ENCODE results near the gene FBXL17. TPM values are rescaled to one million over a fixed set of nuclear protein-coding genes. Genes with fewer than 3 reads are reported as not detected.
A peak's percentile ranks its signal among the peaks of the same experiment; 100 is the strongest.

FBXL17 gene
- polyA plus RNA-seq, 2 of the 4 experiments (the other 2 are of a cell fraction) = 8.7 to 9.1 TPM

DNA sequence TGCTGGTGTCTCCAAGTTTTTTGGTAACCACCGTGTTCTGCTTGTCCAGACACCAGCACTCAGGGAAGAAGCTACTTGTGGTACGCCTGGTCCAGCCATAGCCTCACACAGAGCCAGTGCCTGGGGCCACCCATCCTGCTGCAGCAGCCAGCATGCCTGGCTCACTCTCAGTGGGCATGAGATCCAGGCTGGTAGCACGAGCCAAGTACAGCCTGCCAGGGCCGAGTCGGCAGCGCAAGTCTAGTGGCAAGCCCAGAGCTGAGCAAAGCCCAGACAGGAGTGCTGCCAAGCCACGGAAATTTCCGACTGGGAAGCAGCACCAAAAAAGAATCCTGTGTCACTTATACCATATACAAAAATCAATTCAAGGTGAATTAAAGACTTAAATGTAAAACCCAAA is 36.3 kb upstream of the FBXL17 start:
- ChIA-PET CTCF (no interaction called here), POLR2A (no interaction called here)
- TF ChIP-seq HOXB5 (CRISPR knock-in tag; IDR thresholded peaks at IDR 0.05) (no peak), JUN (IDR thresholded peaks at IDR 0.05) (no peak), EHF (CRISPR knock-in tag; IDR thresholded peaks at IDR 0.05) (no peak), ZC3H11A (IDR thresholded peaks at IDR 0.05) (no peak), RCOR1 (IDR thresholded peaks at IDR 0.05; ENCODE audit: low read depth, low read length) (no peak), EHMT2 (IDR thresholded peaks at IDR 0.05; ENCODE audit: low read depth) (no peak), ESRRA (IDR thresholded peaks at IDR 0.05; ENCODE audit: borderline replicate concordance, low read length) (no peak), MYC (IDR thresholded peaks at IDR 0.05; ENCODE audit: borderline replicate concordance, low read length) (no peak), NFE2L2 (conservative IDR thresholded peaks at IDR 0.05; ENCODE audit: low read length) (no peak)
- TF ChIP-seq, protein P1, sequence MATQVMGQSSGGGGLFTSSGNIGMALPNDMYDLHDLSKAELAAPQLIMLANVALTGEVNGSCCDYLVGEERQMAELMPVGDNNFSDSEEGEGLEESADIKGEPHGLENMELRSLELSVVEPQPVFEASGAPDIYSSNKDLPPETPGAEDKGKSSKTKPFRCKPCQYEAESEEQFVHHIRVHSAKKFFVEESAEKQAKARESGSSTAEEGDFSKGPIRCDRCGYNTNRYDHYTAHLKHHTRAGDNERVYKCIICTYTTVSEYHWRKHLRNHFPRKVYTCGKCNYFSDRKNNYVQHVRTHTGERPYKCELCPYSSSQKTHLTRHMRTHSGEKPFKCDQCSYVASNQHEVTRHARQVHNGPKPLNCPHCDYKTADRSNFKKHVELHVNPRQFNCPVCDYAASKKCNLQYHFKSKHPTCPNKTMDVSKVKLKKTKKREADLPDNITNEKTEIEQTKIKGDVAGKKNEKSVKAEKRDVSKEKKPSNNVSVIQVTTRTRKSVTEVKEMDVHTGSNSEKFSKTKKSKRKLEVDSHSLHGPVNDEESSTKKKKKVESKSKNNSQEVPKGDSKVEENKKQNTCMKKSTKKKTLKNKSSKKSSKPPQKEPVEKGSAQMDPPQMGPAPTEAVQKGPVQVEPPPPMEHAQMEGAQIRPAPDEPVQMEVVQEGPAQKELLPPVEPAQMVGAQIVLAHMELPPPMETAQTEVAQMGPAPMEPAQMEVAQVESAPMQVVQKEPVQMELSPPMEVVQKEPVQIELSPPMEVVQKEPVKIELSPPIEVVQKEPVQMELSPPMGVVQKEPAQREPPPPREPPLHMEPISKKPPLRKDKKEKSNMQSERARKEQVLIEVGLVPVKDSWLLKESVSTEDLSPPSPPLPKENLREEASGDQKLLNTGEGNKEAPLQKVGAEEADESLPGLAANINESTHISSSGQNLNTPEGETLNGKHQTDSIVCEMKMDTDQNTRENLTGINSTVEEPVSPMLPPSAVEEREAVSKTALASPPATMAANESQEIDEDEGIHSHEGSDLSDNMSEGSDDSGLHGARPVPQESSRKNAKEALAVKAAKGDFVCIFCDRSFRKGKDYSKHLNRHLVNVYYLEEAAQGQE (IDR thresholded peaks at IDR 0.05) = no peak
- H3K4me1 ChIP-seq = no peaks in the 10 kb centered on the region
- no peak overlapping the region for H3K4me3 ChIP-seq
- WGBS (ENCODE audit: missing lambda C conversion rate) = 56% methylated on average over 3 of the region's 8 CpGs
- ATAC-seq = peak in 1 of 2 experiments; percentile 24; a peak in 1 of 6 replicates
- no peak overlapping the region for H3K4me2 ChIP-seq
- no peaks in the 10 kb centered on the region for H3K9me3 ChIP-seq
- no peak overlapping the region for H3K27ac ChIP-seq
- no peak for DNase-seq (ENCODE audit: low read depth in 1 of 2, low spot score in 1 of 2)
- FAIRE-seq = no peak

DNA sequence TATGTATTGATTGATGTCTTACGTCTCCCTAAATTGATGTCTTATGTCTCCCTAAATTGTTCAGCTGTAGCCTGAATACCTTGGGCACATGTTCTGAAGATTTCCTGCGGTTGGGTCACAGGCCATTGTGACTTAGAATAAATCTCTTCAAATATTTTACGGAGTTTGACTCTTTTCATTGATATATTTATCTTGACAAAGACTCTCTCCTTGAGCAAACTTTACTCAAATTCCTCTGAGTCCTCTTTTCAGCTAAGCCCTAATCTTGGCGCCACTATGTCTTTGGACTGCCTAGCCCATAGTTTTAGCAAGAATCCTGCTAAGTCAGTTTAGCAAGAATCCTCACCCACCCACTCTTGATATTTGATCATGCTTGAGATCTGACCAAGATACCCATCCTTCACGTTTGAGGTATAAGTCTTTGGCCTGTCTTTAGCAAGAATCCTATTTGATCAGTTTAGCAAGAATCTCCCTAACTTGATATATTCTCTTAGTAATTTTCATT is 35.3 kb upstream of the FBXL17 start:
- CTCF ChIA-PET = no interaction called here
- H3K4me3 ChIP-seq = no peak overlapping the region
- TF ChIP-seq POLR2A (IDR thresholded peaks at IDR 0.05; ENCODE audit: low read length) = no peak
- no peak for TF ChIP-seq RNF2 (IDR thresholded peaks at IDR 0.05; ENCODE audit: borderline replicate concordance, low read depth)
- TF ChIP-seq NPAS2 (CRISPR knock-in tag; IDR thresholded peaks at IDR 0.05; ENCODE audit: borderline replicate concordance) = no peak
- TF ChIP-seq CBX8 (IDR thresholded peaks at IDR 0.05) = no peak
- TF ChIP-seq TFCP2L1 (CRISPR knock-in tag; IDR thresholded peaks at IDR 0.05) = no peak
- no peak for TF ChIP-seq EHMT2 (IDR thresholded peaks at IDR 0.05; ENCODE audit: low read depth)
- no peak for TF ChIP-seq POLR2AphosphoS2 (conservative IDR thresholded peaks at IDR 0.05; ENCODE audit: low read length)
- no peak for TF ChIP-seq TP53 (CRISPR knock-in tag; IDR thresholded peaks at IDR 0.05)
- POLR2A ChIA-PET = no interaction called here
- no peaks in the 10 kb centered on the region for H3K4me1 ChIP-seq
- no peak overlapping the region for H3K4me2 ChIP-seq
- FAIRE-seq (no peak), ATAC-seq (no peak), DNase-seq (ENCODE audit: low read depth in 1 of 2, low spot score in 1 of 2) (no peak)
- H3K27ac ChIP-seq = no peak overlapping the region
- 36% methylated on average over 5 of the region's 5 CpGs for WGBS (ENCODE audit: missing lambda C conversion rate)
- no peaks in the 10 kb centered on the region for H3K9me3 ChIP-seq

DNA sequence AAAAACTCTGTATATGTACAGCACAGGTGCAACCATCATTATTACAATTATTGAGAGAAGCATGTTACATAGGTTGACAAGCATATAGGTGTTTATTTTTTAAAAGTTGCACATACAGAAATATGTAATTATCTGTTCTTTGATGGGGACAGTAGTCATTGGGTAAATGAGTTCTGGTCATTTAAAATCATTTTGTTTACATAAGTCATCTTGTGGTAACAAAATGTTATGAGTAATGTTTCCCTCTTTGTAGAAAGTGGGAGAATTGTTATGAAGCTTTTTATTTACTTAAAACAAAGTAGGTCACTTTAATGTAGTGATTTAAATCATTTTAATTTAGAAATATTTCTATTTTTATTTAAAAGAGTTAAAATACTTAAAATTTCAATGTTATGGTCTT is 33.8 kb upstream of the FBXL17 start:
- Histone ChIP-seq H3K4me3 (no peak overlapping the region), H3K4me1 (no peaks in the 10 kb centered on the region), H3K9me3 (no peaks in the 10 kb centered on the region), H3K4me2 (no peak overlapping the region), H3K27ac (no peak overlapping the region)
- ATAC-seq (no peak), DNase-seq (ENCODE audit: low read depth in 1 of 2, low spot score in 1 of 2) (no peak), FAIRE-seq (no peak)
- POLR2A ChIA-PET = no interaction called here
- no peak for TF ChIP-seq ESRRA (IDR thresholded peaks at IDR 0.05; ENCODE audit: borderline replicate concordance, low read length)
- no peak for TF ChIP-seq TP53 (CRISPR knock-in tag; IDR thresholded peaks at IDR 0.05)
- TF ChIP-seq EP300 (IDR thresholded peaks at IDR 0.05) = no peak
- TF ChIP-seq POLR2A (IDR thresholded peaks at IDR 0.05; ENCODE audit: low read length) = no peak
- TF ChIP-seq BHLHE40 (IDR thresholded peaks at IDR 0.05; ENCODE audit: low read depth, low read length) = no peak
- no peak for TF ChIP-seq FOXS1 (CRISPR knock-in tag; IDR thresholded peaks at IDR 0.05)
- no peak for TF ChIP-seq NR3C1 (IDR thresholded peaks at IDR 0.05)
- no peak for TF ChIP-seq TFCP2L1 (CRISPR knock-in tag; IDR thresholded peaks at IDR 0.05)
- TF ChIP-seq, protein P2, sequence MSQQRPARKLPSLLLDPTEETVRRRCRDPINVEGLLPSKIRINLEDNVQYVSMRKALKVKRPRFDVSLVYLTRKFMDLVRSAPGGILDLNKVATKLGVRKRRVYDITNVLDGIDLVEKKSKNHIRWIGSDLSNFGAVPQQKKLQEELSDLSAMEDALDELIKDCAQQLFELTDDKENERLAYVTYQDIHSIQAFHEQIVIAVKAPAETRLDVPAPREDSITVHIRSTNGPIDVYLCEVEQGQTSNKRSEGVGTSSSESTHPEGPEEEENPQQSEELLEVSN (IDR thresholded peaks at IDR 0.05; ENCODE audit: borderline replicate concordance, low read depth) = no peak
- TF ChIP-seq, protein P1 (IDR thresholded peaks at IDR 0.05) = no peak
- TF ChIP-seq RARB (CRISPR knock-in tag; IDR thresholded peaks at IDR 0.05) = no peak
- no peak for TF ChIP-seq HEYL (CRISPR knock-in tag; IDR thresholded peaks at IDR 0.05)
- no peak for TF ChIP-seq FOSB (CRISPR knock-in tag; IDR thresholded peaks at IDR 0.05)
- TF ChIP-seq HOXB13 (CRISPR knock-in tag; IDR thresholded peaks at IDR 0.05; ENCODE audit: low read depth) = no peak
- no peak for TF ChIP-seq MAFK (IDR thresholded peaks at IDR 0.05; ENCODE audit: partially characterized antibody)
- TF ChIP-seq EHF (CRISPR knock-in tag; IDR thresholded peaks at IDR 0.05) = no peak
- CTCF ChIA-PET = no interaction called here

All from A549 (cell line).